Activated T-helper 1 cell treated with anti-CD3 and anti-CD28 coated beads, Interleukin-12 subunit alpha, Interleukin-12 subunit beta, Interleukin-2, Interleukin-4 antibody, amounts not matched to agents 30 ng/mL and 10 ng/mL and 1 ng/mL, durations not matched to agents 14 hours and 24 hours and 36 hours (primary cell): ENCODE measurements around the gene SFXN1. TPM values are rescaled to one million over a fixed set of nuclear protein-coding genes. Genes with fewer than 3 reads are reported as not detected.

ENCODE experiments used
- DNase-seq: peaks from one replicate; pipeline ENCODE4 v3.0.0; 2021; ENCODE audit warnings: low spot score
- H3K27ac Mint-ChIP-seq: one replicate; pipeline ENCODE4 v1.8.0; 2021; ENCODE audit warnings: mild to moderate bottlenecking, mixed read lengths
- H3K27me3 Mint-ChIP-seq: one replicate; pipeline ENCODE4 v1.8.0; 2022; ENCODE audit warnings: mild to moderate bottlenecking, moderate library complexity, mixed read lengths; ENCODE audit not compliant: insufficient read depth
- H3K36me3 Mint-ChIP-seq: one replicate; pipeline ENCODE4 v1.8.0; 2021; ENCODE audit warnings: low read depth, mixed read lengths
- H3K4me1 Mint-ChIP-seq: one replicate; pipeline ENCODE4 v1.8.0; 2021; ENCODE audit warnings: low read depth, mixed read lengths
- H3K4me3 Mint-ChIP-seq: one replicate; pipeline ENCODE4 v1.8.0; 2021; ENCODE audit warnings: mild to moderate bottlenecking, moderate library complexity, mixed read lengths
- H3K9me3 Mint-ChIP-seq: one replicate; pipeline ENCODE4 v1.8.0; 2021; ENCODE audit warnings: mixed read lengths
- intact Hi-C: fragments of 100-400 bp; cut with micrococcal nuclease; formaldehyde crosslinking; loops from one replicate; pipeline ENCODE4 v1.15.1; 2024
- total RNA-seq: library from RNA; stranded (reverse); gene quantifications from 2 replicates; pipeline ENCODE4 v1.2.3, GENCODE V29; 2022

The SFXN1 gene
- total RNA-seq, 1 donor from 2014 or later, result 394 TPM

DNA sequence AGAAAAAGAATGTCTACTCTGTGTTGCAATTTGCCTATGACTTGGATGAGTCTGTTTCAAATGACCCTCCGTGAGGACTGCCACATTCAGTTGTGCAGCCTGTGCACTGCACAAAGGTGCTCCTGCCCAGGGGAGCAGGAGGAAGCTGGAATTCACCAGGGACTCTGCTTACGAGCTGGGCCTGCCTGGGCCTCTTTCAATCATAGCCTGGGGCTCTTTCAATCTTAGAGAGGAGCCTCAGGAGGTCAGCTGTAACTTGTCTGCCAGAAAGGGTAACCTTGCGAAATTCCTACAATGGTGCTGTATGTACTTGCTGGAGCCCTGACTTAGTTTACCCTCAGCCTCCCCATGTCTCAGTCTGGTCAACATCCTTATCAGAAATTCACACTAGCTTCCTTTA is 8.4 kb upstream of the SFXN1 start:
- peaks cover 5% of the 10 kb centered on the region for H3K27me3 Mint-ChIP-seq
- H3K4me3 Mint-ChIP-seq, result no peak overlapping the region
- peaks cover 18% of the 10 kb centered on the region for H3K4me1 Mint-ChIP-seq
- H3K36me3 Mint-ChIP-seq, result no peaks in the 10 kb centered on the region
- intact Hi-C loops, result loop anchor here (10.0 kb wide), 1 partner anchor 895 kb away; the partner anchor contains the start of genes ARL10 and KIAA1191
- H3K27ac Mint-ChIP-seq, result no peak overlapping the region
- DNase-seq, result no peak
- H3K9me3 Mint-ChIP-seq, result peaks cover 7% of the 10 kb centered on the region

DNA sequence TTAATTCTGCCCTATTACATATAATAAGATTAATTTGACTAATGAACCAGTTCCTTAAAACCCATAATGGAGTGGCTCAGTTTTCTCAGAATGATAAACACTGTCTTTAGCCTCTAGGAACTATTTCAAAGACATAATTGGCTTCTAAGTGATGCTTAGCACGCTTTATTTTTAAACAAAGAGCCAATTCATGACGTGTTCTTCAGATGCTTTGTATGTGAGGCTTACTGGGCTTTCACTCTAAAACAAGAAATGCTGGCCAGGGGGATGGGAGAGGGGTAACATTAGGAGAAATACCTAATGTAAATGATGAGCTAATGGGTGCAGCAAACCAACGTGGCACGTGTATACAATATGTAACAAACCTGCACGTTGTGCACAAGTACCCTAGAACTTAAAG is 7.6 kb upstream of the SFXN1 start:
- peaks cover 7% of the 10 kb centered on the region for H3K9me3 Mint-ChIP-seq
- no peak overlapping the region for H3K27ac Mint-ChIP-seq
- intact Hi-C loops, result loop anchor here (10.0 kb wide), 1 partner anchor 894 kb away; the partner anchor contains the start of genes ARL10 and KIAA1191
- no peak for DNase-seq
- H3K4me1 Mint-ChIP-seq, result peaks cover 15% of the 10 kb centered on the region
- H3K36me3 Mint-ChIP-seq, result no peaks in the 10 kb centered on the region
- peaks cover 10% of the 10 kb centered on the region for H3K27me3 Mint-ChIP-seq
- H3K4me3 Mint-ChIP-seq, result no peak overlapping the region

DNA sequence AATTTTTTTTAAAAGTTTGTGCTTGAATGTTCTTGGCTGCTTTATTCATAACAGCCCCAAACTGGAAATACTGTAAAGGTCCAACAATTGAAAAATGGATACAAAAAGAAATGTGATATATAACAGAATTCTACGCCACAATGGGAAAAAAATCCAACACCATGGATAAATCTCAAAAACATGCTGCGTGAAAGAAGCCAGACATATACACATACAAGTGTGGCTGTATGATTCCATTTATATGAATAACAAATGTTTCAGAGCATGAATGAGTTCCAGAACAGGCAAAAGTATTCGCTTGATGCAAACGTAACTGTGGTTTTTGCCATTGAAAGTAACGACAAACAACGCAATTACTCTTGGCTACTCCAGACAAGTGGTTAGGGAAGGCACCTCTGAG is 7.2 kb upstream of the SFXN1 start:
- no peak for DNase-seq
- intact Hi-C loops, result loop anchor here (10.0 kb wide), 1 partner anchor 894 kb away; the partner anchor contains the start of genes ARL10 and KIAA1191
- Mint-ChIP-seq H3K4me1 (peaks cover 18% of the 10 kb centered on the region), H3K36me3 (no peaks in the 10 kb centered on the region), H3K27ac (no peak overlapping the region), H3K27me3 (peaks cover 11% of the 10 kb centered on the region), H3K4me3 (no peak overlapping the region), H3K9me3 (peaks cover 7% of the 10 kb centered on the region)

DNA sequence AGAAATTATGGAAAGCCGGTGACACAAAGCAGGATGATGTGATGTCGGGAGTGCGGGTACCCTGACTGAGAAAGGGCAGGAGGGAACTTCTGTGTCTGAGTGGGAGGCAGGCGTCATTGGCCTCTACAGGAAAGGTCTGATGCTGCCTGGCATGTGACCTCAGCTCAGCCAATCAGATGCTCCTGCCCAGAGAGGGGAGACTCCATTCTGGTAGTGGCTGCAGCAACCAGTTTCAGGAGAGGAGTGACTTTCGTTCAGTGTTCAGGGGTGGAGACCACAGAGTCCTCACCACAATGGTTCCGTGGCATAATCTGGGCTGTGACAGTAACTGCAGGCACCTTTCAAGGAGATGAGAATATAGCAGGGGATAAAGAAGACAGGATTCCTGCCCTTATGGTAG is 6.7 kb upstream of the SFXN1 start:
- Mint-ChIP-seq H3K4me1 (peaks cover 18% of the 10 kb centered on the region), H3K4me3 (no peak overlapping the region), H3K36me3 (no peaks in the 10 kb centered on the region), H3K27me3 (peaks cover 13% of the 10 kb centered on the region), H3K27ac (peak overlapping the region; percentile 11), H3K9me3 (peaks cover 7% of the 10 kb centered on the region)
- intact Hi-C loops, result loop anchor here (10.0 kb wide), 1 partner anchor 893 kb away; the partner anchor contains the start of genes ARL10 and KIAA1191
- DNase-seq, result peak; percentile 11

DNA sequence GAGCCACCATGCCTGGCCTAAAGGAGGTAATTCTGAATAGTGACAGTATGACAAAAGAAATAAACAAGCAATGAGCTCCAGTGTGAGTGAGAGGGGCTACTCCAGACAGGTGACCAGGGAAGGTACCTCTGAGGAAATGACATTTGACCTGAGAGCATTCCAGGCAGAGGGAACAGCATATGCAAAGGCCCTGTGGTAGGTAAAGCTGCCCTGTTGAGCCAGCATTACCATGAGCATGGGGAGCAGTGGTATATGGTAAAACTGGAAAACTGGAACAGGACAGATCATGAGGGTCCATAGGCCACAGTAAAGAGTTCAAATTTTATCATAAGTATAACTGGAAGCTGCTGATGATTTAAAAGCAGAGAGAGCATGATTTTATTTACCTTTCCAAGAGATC is 6.0 kb upstream of the SFXN1 start:
- peaks cover 13% of the 10 kb centered on the region for H3K27me3 Mint-ChIP-seq
- no peak for DNase-seq
- intact Hi-C loops, result loop anchor here (10.0 kb wide), 1 partner anchor 892 kb away; the partner anchor contains the start of genes ARL10 and KIAA1191
- no peak overlapping the region for H3K27ac Mint-ChIP-seq
- no peak overlapping the region for H3K4me3 Mint-ChIP-seq
- peaks cover 23% of the 10 kb centered on the region for H3K4me1 Mint-ChIP-seq
- no peaks in the 10 kb centered on the region for H3K36me3 Mint-ChIP-seq
- H3K9me3 Mint-ChIP-seq, result peaks cover 7% of the 10 kb centered on the region

DNA sequence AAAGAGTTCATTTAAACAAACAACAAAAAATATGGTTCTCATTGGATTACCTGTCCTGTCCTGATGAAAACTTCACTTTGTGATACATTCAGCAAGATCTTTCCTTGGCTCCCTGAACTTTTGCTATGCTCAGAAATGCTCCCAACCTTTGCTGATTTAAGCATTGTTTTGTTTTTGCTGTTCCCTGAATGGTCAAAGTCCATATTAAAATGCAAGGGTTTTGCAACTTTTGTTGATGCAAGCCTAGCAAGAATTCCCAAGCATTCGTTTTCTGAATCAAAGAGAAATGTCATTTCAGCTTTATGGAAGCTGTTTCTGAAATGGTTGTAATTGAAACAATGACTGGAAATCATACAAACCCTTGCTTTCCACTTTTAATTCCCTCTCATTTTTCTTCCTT is 3.1 kb upstream of the SFXN1 start:
- peaks cover 14% of the 10 kb centered on the region for H3K36me3 Mint-ChIP-seq
- H3K4me3 Mint-ChIP-seq, result no peak overlapping the region
- H3K4me1 Mint-ChIP-seq, result peaks cover 38% of the 10 kb centered on the region
- no peak overlapping the region for H3K27ac Mint-ChIP-seq
- DNase-seq, result no peak
- H3K27me3 Mint-ChIP-seq, result peaks cover 15% of the 10 kb centered on the region
- H3K9me3 Mint-ChIP-seq, result no peaks in the 10 kb centered on the region
- intact Hi-C loops, result loop anchor here (5.0 to 10.0 kb wide), 2 partner anchors 890 to 1858 kb away; partner anchors contain the start of genes ARL10, BOD1 and KIAA1191

DNA sequence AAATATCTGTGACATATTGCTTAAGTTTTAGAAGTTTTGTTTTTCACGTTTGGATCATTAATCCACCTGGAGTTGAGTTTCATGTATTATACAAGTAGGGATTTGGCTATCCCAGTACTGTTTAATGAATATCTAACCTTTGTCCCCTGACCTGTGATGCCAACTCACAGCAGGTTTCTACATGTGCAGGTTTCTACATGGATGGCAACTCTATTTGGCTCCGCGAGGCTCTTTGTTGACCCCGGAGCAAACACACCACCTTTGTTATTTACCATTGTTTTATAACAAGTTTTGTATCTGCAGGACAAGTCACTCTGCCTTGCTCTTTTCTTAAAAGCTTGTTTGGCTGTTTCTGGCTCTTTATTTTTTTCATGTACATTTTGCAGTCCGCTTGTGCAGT is 920 bp upstream of the SFXN1 start:
- Mint-ChIP-seq H3K27me3 (peaks cover 12% of the 10 kb centered on the region), H3K4me1 (peaks cover 51% of the 10 kb centered on the region), H3K36me3 (peaks cover 31% of the 10 kb centered on the region), H3K27ac (peak overlapping the region; percentile 80), H3K9me3 (no peaks in the 10 kb centered on the region), H3K4me3 (peak overlapping the region; percentile 86)
- no peak for DNase-seq
- intact Hi-C loops, result loop anchor here (5.0 to 10.0 kb wide), 2 partner anchors 887 to 1860 kb away; partner anchors contain the start of genes ARL10, BOD1 and KIAA1191

DNA sequence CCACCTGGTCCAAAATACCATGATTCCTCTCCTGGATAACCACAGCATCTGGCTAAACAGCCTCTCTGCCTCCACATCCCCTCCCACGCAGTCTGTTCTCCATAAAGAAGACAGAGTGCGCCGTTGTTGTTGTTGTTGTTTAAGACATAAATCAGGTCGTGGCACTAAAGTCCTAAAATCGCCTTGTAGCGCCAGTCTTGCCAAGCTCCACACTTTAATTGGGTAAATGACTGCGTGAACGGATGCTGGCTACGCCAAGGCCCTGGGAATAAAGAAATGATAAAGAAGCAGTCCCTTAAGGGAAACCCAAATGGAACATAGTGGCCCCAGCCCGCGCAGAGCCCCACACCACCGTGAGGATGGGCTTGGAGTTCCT is 364 bp upstream of the SFXN1 start:
- H3K4me1 Mint-ChIP-seq, result peaks cover 57% of the 10 kb centered on the region
- no peak for DNase-seq
- intact Hi-C loops, result loop anchor here (1.0 to 10.0 kb wide), 7 partner anchors 14 to 1861 kb away; partner anchors contain the start of genes ARL10, BOD1, DRD1 and KIAA1191
- peak overlapping the region; percentile 80 for H3K27ac Mint-ChIP-seq
- H3K36me3 Mint-ChIP-seq, result peaks cover 36% of the 10 kb centered on the region
- H3K27me3 Mint-ChIP-seq, result peaks cover 12% of the 10 kb centered on the region
- H3K4me3 Mint-ChIP-seq, result peak overlapping the region; percentile 86
- H3K9me3 Mint-ChIP-seq, result no peaks in the 10 kb centered on the region

DNA sequence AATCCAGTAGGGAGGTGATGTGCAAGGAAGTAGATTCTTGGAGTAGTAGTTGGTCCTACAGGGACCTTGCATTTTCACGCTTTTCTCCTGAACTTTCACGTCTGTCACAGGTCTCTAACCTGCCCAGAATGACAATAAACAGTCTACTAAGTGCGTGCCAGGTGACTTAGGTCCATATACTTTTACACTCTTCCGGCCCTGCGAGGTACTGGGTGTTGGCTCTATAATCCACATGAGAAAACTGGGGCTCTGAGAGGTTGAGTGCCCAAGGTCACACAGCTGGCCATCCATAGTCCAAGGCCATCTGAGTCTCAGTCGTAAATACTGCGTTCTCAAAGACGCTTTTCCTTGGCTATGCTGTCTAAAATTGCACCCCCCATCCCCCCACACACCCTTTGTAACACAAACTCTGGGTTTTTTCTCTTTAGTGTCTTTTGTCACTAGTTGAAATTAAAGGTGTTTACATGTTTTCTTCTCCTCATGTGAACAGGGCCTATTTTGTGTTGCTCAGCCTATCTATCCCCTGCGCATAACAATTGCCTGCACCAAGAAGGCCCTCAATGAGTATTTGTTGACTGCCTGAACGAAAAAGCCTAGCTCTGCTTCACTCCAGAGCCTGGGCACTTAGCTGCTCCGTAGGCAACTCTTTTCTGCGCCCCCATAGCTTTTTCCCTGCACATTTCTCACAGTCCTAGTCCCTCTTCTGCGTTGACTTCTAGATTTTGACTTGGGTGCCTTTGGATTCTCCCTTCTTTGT is 943 bp downstream of the SFXN1 start:
- Mint-ChIP-seq H3K27ac (peak overlapping the region; percentile 84), H3K27me3 (peaks cover 9% of the 10 kb centered on the region), H3K4me1 (peaks cover 68% of the 10 kb centered on the region)

DNA sequence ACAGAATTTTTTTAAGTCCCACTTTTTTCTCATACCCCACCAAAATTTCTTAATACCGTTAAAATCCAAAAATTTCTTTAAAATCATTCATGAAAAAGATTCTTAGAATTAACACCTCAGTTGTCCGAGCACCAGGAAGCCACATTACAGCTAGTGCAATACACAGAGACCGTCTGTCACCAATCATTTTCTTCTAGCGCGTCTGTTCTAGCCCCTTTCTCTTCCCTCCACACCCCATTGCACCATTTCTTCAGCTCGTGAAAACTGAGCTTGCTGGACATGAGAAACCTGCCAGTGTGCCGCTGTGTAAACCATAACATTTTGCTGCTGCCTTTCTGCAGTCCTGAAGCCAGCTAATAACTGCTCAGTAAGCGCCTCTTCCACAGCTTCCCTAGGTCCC is 5.0 kb downstream of the SFXN1 start:
- H3K36me3 Mint-ChIP-seq, result peaks cover 73% of the 10 kb centered on the region

More for the DNA sequence above, 943 bp downstream of the SFXN1 start:
- intact Hi-C loops, result loop anchor here (2.0 to 10.0 kb wide), 3 partner anchors 27 to 1862 kb away; partner anchors contain the start of genes ARL10, BOD1 and KIAA1191
- Mint-ChIP-seq H3K4me3 (peak overlapping the region; percentile 96), H3K9me3 (no peaks in the 10 kb centered on the region), H3K36me3 (peaks cover 49% of the 10 kb centered on the region)
- DNase-seq, result no peak

DNA sequence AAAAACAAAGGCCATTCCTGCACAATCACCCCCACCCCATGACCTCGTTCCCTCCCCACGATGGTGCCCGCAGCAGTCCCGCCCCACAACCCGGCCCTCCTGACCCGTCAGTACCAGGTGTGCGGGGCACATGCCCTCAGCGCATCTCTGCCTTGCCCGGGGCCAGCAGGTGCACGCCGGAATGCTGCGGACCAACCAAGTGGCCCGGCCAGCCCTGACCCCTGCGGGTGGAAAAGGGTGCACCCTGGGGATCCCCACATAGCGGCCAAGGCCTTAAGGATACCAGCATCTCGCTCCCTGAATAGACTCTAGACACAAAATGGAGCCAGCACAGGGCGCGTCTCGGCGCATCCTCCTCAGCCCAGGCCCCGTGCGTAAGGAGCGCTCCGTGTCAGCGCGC is 6.0 kb downstream of the SFXN1 start:
- H3K4me3 Mint-ChIP-seq, result no peak overlapping the region
- no peaks in the 10 kb centered on the region for H3K9me3 Mint-ChIP-seq
- DNase-seq, result no peak
- peaks cover 86% of the 10 kb centered on the region for H3K4me1 Mint-ChIP-seq
- peaks cover 78% of the 10 kb centered on the region for H3K36me3 Mint-ChIP-seq
- H3K27ac Mint-ChIP-seq, result peak overlapping the region; percentile 81
- intact Hi-C loops, result no loop called here
- H3K27me3 Mint-ChIP-seq, result no peaks in the 10 kb centered on the region

More for the DNA sequence above, 5.0 kb downstream of the SFXN1 start:
- Mint-ChIP-seq H3K4me3 (peak overlapping the region; percentile 77), H3K27ac (peak overlapping the region; percentile 81), H3K4me1 (peaks cover 76% of the 10 kb centered on the region), H3K27me3 (no peaks in the 10 kb centered on the region), H3K9me3 (no peaks in the 10 kb centered on the region)
- DNase-seq, result no peak
- intact Hi-C loops, result no loop called here

DNA sequence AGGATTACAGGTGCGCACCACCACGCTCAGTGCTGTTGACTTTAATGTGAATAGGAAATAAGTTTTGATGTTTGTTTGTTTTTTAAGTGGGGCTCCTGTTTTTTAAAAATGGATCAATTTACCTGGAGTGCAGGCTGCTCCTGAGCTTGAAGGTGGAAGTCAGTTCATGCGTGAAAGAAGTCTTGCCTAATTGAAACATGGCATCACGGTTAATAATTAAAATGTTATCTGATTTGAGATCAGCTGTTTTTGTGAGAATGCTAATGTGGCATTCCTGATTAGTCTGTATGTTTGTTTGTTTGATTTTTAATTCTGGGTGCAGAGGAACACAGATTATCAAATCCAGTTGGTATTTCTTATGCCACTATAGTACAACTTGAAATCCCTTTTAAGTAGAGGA is 6.5 kb downstream of the SFXN1 start:
- Mint-ChIP-seq H3K4me1 (peaks cover 88% of the 10 kb centered on the region), H3K36me3 (peaks cover 78% of the 10 kb centered on the region), H3K4me3 (no peak overlapping the region), H3K27ac (peak overlapping the region; percentile 25), H3K27me3 (no peaks in the 10 kb centered on the region), H3K9me3 (no peaks in the 10 kb centered on the region)
- DNase-seq, result no peak
- intact Hi-C loops, result no loop called here

DNA sequence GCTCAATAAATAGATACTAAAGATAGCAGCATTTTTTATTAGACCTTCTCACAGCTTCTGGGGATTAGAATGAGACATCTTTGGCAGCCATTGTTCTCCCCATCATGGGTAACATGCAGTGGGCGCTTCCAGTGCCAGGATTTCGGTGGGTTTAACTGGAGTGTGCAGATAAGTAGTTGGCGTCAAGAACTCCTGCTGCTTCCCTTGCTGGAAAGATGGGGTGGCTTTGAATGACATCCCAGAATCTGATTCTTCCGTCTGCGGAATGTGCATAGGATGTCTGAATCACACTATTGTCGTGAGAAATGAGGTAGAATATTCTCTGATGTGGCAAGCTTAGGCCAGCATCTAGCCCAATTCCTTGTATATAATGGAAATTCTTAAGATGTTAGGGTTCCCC is 7.3 kb downstream of the SFXN1 start:
- Mint-ChIP-seq H3K27ac (peak overlapping the region; percentile 54), H3K4me3 (no peak overlapping the region)
- intact Hi-C loops, result no loop called here

More for the DNA sequence above, 7.3 kb downstream of the SFXN1 start:
- H3K36me3 Mint-ChIP-seq, result peaks cover 77% of the 10 kb centered on the region
- no peaks in the 10 kb centered on the region for H3K9me3 Mint-ChIP-seq
- DNase-seq, result no peak
- peaks cover 88% of the 10 kb centered on the region for H3K4me1 Mint-ChIP-seq
- no peaks in the 10 kb centered on the region for H3K27me3 Mint-ChIP-seq
